Fibroblast of skin of left quadriceps (primary cell): Measurements from ENCODE around the gene PRSS57.
A peak's percentile ranks its signal among the peaks of the same experiment; 100 is the strongest.

Source experiments
- DNase-seq, 2 experiments: peaks; one replicate each; pipeline ENCODE4 v3.0.0-alpha.2; 2013; ENCODE audit warnings: low read depth in 2 of 2

Gene PRSS57

DNA sequence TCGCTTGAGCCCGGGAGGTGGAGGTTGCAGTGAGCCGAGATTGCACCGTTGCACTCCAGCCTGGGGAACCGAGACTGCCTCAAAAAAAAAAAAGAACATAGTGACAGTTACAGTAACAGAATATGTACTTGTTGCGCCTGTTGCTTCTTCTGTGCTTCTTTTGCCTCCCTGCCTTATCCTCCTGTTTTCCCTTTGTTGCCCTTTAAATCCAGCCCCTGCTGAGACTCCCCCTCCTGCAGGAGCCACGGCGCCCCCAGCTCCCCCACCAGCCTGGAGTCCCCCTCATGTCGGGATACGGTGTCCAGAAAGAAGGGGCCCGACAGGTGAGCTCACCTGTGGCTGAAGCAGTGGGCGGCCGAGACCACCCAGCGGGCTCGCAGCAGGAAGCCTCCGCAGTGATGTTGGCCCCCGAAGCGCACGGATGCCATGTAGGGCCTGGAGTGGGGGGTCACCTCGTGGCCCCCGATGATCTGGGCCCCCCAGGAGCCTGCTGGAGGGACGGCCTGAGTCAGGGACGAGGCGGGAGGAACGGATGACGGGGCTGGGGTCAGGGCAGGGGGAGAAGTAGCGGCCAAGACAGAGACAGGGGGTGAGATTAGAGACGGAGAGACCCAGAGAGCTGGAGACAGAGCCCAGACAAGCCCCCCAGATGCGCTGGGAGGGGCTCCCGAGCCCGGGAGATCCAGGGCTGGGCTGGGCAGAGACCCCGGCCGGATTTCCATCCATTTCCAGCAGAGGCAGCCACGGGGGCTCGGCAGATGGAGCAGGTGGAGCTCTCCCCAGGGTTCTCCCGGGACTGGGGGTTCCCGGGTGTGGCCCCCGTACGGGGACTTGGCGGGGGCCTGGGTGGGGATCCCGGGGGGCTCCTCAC is 536 bp downstream of the PRSS57 start:
- no peak for DNase-seq

- DNase-seq, result no peak
These were observed 5.0 kb downstream of the PRSS57 start for GRCh38 chr19:690203-690602.

DNA sequence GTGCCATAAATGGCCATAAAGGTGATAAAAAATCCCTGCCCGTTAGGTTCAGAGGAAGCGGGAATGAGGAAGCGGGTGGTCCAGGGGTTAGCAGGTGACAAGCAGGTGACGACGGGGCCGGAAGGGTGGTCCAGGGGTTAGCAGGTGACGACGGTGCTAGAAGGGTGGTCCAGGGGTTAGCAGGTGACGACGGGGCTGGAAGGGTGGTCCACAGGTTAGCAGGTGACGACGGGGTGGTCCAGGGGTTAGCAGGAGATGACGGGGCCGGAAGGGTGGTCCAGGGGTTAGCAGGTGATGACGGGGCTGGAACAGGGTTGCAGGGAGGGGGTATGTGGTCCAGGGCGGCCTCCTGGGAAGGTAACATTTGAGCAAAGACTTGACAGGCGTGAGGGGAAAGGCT is 6.3 kb downstream of the PRSS57 start:
- DNase-seq, result no peak

DNA sequence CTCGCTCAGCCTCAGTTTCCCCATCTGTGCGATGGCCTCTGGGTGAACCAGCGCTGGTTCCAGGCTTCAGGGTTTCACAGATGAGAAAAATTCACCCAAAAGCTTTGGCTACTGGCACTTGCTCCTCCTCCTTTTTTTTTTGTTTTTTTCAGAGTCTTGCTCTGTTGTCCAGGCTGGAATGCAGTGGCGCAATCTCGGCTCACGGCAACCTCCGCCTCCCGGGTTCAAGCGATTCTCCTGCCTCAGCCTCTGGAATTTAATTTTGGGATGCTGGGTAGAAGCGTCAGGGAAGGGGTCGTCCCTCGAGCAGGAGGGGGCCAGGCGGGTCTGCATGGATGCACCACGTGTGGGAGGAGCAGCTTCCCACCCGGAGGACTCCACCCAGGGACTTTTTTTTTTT is 7.0 kb downstream of the PRSS57 start:
- DNase-seq, result no peak

DNA sequence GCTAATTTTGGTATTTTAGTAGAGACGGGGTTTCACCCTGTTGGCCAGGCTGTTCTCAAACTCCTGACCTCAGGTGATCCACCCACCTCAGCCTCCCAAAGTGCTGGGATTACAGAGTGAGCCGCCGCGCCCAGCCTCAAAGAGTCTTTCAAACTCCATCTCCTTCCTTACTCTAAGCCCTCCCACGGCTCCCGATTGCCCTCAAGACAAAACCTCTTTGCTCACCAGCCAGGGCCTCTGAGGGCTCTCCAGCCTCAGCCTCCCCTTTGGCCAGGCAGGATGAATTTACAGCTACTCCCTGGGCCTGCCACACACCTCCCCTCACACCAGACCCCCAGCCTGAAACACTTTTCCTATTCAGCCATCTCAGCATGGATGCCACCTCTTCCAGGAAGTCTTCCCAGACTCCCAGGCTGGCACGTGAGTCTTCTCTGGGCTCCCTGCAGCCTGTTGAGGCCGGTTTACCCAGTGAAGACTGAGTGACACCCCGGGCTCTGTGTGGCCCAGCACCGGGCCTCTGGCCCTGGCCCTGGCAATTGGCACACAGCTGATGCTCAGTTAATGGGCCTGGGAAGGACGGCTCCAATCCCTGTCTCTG is 7.6 kb downstream of the PRSS57 start:
- DNase-seq, result no peak

DNA sequence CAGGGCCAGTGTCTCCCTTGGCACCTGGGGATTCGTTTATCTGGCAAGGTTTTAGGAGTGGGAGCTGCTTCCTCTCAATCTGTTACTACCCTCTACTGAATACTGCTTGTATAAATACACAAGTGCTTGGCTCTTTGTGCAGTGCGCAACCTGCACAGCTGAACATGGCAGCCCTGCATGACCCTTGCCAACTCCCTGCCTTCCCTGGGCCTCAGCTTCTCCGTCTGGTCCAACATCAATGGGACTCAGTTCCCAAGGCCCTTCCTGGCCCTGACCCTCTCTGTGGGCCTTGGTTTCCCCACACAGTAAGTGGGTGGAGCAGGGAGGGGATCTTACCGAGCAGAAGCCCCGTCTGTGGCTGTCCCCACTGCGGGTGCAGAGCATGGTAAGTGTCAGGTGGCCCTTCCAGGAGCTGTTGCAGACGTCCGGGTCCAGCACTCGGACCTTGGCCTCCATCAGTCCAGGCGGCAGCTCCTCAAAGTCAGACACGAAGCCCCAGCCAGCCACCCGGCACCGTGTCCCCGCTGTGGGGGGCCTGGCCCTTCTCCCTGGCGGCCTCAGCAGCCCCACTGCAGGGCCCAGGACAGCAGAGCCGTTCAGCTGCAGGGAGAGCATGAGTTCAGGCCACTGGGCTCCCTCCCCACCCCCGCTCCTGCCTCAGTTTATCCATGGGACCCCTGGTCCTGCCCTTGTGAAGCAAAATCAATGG is 8.5 kb downstream of the PRSS57 start:
- DNase-seq, result no peak

DNA sequence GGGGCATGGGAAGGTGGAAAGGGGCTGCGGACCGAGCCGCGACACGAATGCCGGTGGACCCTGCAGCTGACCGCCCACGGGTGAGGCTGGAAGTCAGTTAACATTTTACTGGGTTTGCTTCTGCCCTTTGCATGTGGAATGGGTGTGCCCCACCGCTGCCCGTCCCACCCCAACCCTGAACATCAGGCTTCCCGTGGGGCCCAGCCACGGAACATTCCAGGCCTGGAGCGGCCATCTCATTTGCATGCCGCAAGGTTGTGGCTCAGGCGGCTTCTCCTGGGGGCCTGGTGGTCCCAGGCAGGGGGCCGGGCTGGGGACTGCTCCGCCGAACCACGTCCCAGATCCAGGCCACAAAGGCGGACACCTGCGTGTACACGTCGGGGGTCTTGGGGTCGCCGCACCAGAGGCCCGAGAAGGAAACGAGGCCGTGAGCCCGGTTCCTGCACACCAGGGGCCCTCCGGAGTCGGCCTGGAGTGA is 9.8 kb downstream of the PRSS57 start:
- DNase-seq, result no peak

DNA sequence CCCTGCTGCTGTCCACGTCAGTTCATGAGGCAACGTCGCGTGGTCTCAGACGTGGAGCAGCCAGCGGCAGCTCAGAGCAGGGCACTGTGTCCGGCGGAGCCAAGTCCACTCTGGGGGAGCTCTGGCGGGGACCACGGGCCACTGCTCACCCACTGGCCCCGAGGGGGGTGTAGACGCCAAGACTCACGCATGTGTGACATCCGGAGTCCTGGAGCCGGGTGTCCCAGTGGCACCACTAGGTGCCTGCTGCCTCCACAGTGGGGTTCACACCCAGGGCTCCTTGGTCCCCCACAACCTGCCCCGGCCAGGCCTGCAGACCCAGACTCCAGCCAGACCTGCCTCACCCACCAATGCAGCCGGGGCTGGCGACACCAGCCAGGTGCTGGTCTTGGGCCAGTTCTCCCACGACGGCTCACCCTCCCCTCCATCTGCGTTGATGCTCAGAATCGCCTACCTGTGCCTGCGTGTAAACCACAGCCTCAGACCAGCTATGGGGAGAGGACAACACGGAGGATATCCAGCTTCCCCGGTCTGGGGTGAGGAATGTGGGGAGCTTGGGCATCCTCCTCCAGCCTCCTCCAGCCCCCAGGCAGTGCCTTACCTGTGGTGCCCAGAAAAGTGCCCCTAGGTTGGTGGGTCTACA is 12.5 kb downstream of the PRSS57 start:
- no peak for DNase-seq

DNA sequence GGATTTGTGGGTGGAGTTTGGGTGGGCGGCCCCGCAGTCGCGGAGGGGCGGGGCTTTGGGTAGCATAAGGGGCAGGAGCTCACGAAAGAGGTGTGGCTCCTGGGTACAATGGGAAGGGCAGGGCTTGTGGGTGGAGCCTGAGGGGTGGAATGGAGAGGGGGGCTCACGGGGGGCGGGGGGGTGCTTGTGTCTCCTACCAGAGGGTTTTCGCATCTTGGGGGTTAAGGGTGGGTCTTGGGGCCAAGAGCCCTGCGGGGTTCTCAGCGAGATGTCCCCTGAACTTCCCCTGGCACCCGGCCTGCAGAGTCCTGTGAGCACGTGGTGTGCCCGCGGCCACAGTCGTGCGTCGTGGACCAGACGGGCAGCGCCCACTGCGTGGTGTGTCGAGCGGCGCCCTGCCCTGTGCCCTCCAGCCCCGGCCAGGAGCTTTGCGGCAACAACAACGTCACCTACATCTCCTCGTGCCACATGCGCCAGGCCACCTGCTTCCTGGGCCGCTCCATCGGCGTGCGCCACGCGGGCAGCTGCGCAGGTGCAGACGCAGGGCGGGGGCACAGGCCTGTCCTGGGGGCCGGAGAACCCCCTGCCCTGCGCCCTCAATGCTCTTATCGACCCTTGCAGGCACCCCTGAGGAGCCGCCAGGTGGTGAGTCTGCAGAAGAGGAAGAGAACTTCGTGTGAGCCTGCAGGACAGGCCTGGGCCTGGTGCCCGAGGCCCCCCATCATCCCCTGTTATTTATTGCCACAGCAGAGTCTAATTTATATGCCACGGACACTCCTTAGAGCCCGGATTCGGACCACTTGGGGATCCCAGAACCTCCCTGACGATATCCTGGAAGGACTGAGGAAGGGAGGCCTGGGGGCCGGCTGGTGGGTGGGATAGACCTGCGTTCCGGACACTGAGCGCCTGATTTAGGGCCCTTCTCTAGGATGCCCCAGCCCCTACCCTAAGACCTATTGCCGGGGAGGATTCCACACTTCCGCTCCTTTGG is 13.9 kb downstream of the PRSS57 start:
- DNase-seq, result no peak

GRCh38 chr19:680287-681028 is 14.8 kb downstream of the PRSS57 start:
- peak; percentile 95 for DNase-seq

DNA sequence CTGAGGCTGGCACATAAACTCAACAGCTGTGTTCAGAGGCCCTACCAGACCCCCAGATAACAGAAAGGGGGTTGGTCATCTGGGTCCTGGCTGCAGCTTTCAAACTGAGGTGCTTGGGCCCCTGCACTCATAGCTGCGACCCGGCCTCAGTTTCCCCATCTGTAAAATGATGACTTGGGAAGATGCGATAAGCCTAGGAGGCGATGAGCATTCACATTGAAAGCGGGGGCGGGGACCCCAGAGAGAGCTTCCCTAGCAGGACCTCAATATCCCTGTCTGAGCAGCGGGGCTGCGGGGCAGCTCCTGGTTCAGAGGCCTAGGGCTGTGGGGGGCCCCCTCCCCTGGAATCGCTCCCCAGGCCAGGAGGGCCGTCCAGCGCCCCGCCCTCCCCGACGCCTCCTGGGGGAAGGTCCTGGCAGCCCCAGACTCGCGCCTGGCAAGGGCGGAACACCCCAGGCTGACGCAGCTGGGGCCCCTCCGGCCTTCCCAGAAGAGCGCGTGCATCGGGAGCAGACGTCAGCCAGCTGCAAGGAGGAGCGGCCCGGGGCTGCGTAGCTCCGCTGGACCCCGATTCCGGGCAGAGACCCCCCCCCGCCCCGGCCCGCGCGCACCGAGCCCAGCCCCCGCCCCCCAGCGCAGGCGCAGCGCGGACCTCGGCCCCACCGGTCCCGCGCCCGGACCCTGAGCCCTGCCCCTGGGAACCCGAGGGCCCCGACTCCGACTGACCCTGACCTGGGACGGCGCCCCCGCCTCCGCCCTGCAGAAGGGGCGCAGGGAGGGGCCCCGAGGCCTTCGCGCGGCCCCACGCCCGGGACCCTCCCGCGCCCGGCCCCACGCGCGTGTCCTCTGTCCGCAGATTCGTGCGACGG is 15.6 kb downstream of the PRSS57 start:
- peak; percentile 36 to 43 for DNase-seq

DNA sequence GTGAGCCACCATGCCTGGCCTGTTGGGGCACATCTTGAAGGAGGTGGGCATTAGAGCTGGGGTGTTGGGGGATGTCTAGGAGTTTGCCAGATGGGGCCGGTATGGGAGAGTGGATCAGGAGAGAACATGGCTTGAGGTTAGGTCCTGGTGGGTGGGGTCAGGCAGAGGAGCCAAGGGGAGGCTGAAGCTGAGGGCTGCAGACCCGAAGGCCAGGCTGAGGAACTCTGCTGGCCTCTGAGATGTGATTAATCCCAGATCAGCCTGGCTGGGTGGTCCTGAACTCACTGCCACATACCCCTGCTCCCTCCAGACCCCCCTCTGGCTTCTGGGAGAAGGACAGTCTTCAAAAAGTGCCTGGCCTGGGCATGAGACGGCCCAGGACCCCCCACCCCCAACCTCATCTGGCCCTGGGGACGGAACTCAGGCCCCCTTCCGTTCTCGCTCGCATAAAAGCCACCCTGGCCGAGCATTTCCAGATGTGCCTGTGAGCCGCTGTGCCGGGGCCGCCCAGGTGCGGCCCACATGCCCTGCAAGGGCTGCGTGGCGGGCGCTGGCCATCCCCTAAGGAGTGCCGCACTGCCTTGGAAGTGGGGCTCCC is 16.4 kb downstream of the PRSS57 start:
- no peak for DNase-seq

DNA sequence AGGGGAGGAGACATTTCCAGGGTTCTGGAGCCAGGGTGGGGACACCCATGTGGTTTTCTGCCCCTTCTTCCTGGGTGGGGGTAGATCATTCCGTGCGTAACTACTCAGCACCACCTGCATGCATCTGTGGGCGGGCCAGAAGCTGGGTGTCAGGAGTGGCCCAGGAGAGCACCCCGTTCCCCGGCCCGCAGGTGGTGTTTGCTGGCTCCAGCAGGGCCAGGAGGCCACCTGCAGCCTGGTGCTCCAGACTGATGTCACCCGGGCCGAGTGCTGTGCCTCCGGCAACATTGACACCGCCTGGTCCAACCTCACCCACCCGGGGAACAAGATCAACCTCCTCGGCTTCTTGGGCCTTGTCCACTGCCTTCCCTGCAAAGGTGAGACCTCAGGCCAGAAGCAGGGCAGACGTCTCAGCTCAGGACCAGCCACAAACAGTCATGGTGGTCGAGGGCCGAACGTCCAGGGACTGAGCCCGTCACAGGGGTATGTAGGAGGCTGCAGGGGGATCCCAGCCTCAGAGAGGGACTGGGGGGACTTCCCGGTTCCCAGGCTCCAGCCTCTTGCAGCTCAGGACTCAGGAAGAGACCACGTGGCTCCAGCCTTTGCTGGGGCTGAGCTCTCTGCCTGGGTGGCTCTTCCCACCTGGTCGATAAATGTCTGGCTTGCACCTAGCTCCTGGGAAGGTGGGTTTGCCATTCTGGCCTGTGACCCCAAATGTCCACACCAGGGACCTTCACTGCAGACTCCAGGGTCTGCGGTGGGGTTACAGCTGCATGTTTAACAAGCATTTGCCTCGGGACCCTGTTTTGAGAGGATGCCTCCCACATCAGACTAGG is 17.4 kb downstream of the PRSS57 start:
- DNase-seq, result no peak

GRCh38 chr19:677201-677600 is 18.1 kb downstream of the PRSS57 start:
- DNase-seq, result peak; percentile 60 to 65

GRCh38 chr19:676339-677105 is 18.7 kb downstream of the PRSS57 start, which contains the start of gene FSTL3:
Gene FSTL3 (plus strand): TSS chr19:676392. CDS start chr19:676424, 32 bp downstream.
- no peak for DNase-seq

GRCh38 chr19:676007-676338 is 19.3 kb downstream of the PRSS57 start:
- DNase-seq, result no peak
